ENCODE data around the gene ISX. TPM values are rescaled to one million over a fixed set of nuclear protein-coding genes. Genes with fewer than 3 reads are reported as not detected.
"Not testable (repeated sequence)": the region's sequence is repeated elsewhere in the genome, so short reads cannot be mapped to it uniquely, and the experiment has no call there.

The ISX gene
- total RNA-seq (2014; rRNA removed; shearing (Covaris generic)), result not detected in 2 replicates

GRCh38 chr22:35065796-35066218 is at the start of gene ISX:
ISX (plus strand) TSS chr22:35066158; CDS start chr22:35067088, 930 bp downstream.
- no peak for DNase-seq (ENCODE audit: low spot score)
- in situ Hi-C loops (cut with HindIII; ENCODE audit: low sequenced_read_pairs), result no loop called here

GRCh38 chr22:35016909-35017308 is 49.0 kb upstream of the ISX start:
- in situ Hi-C loops (cut with HindIII; ENCODE audit: low sequenced_read_pairs), result no loop called here
- DNase-seq (ENCODE audit: low spot score), result no peak

- no peak for DNase-seq (ENCODE audit: low spot score)
- in situ Hi-C loops (cut with HindIII; ENCODE audit: low sequenced_read_pairs), result no loop called here
Measured at GRCh38 chr22:35018995-35019394, 47.0 kb upstream of the ISX start.

- in situ Hi-C loops (cut with HindIII; ENCODE audit: low sequenced_read_pairs), result no loop called here
Measured at GRCh38 chr22:35020517-35020916, 45.4 kb upstream of the ISX start.

GRCh38 chr22:35021161-35021560 is 44.8 kb upstream of the ISX start:
- DNase-seq (ENCODE audit: low spot score), result no peak
- in situ Hi-C loops (cut with HindIII; ENCODE audit: low sequenced_read_pairs), result no loop called here

More at GRCh38 chr22:35020517-35020916, 45.4 kb upstream of the ISX start:
- no peak for DNase-seq (ENCODE audit: low spot score)

GRCh38 chr22:35022291-35022690 is 43.7 kb upstream of the ISX start:
- DNase-seq (ENCODE audit: low spot score), result no peak
- in situ Hi-C loops (cut with HindIII; ENCODE audit: low sequenced_read_pairs), result no loop called here

- peak; percentile 17 for DNase-seq (ENCODE audit: low spot score)
- in situ Hi-C loops (cut with HindIII; ENCODE audit: low sequenced_read_pairs), result no loop called here
Measured at GRCh38 chr22:35023692-35024363, 42.1 kb upstream of the ISX start.

GRCh38 chr22:35024364-35024692 is 41.6 kb upstream of the ISX start:
- no peak for DNase-seq (ENCODE audit: low spot score)
- in situ Hi-C loops (cut with HindIII; ENCODE audit: low sequenced_read_pairs), result no loop called here

GRCh38 chr22:35030112-35030511 is 35.8 kb upstream of the ISX start:
- in situ Hi-C loops (cut with HindIII; ENCODE audit: low sequenced_read_pairs), result not testable (repeated sequence)

GRCh38 chr22:35032571-35032970 is 33.4 kb upstream of the ISX start:
- no peak for DNase-seq (ENCODE audit: low spot score)
- in situ Hi-C loops (cut with HindIII; ENCODE audit: low sequenced_read_pairs), result no loop called here

More at GRCh38 chr22:35030112-35030511, 35.8 kb upstream of the ISX start:
- not testable (repeated sequence) for DNase-seq (ENCODE audit: low spot score)

- DNase-seq (ENCODE audit: low spot score), result no peak
- in situ Hi-C loops (cut with HindIII; ENCODE audit: low sequenced_read_pairs), result no loop called here
Measured at GRCh38 chr22:35033635-35034296, 32.2 kb upstream of the ISX start.

GRCh38 chr22:35034963-35035362 is 31.0 kb upstream of the ISX start:
- no peak for DNase-seq (ENCODE audit: low spot score)
- in situ Hi-C loops (cut with HindIII; ENCODE audit: low sequenced_read_pairs), result no loop called here

- DNase-seq (ENCODE audit: low spot score), result no peak
- in situ Hi-C loops (cut with HindIII; ENCODE audit: low sequenced_read_pairs), result no loop called here
Measured at GRCh38 chr22:35037089-35037488, 28.9 kb upstream of the ISX start.

GRCh38 chr22:35039625-35040024 is 26.3 kb upstream of the ISX start:
- in situ Hi-C loops (cut with HindIII; ENCODE audit: low sequenced_read_pairs), result no loop called here
- DNase-seq (ENCODE audit: low spot score), result no peak

- no peak for DNase-seq (ENCODE audit: low spot score)
- in situ Hi-C loops (cut with HindIII; ENCODE audit: low sequenced_read_pairs), result no loop called here
Measured at GRCh38 chr22:35043252-35043933, 22.6 kb upstream of the ISX start.

GRCh38 chr22:35043934-35044319 is 22.0 kb upstream of the ISX start:
- no peak for DNase-seq (ENCODE audit: low spot score)
- in situ Hi-C loops (cut with HindIII; ENCODE audit: low sequenced_read_pairs), result no loop called here

GRCh38 chr22:35044607-35045390 is 21.2 kb upstream of the ISX start:
- DNase-seq (ENCODE audit: low spot score), result no peak
- in situ Hi-C loops (cut with HindIII; ENCODE audit: low sequenced_read_pairs), result no loop called here

GRCh38 chr22:35045451-35045850 is 20.5 kb upstream of the ISX start:
- in situ Hi-C loops (cut with HindIII; ENCODE audit: low sequenced_read_pairs), result no loop called here
- DNase-seq (ENCODE audit: low spot score), result no peak

GRCh38 chr22:35046744-35047462 is 19.1 kb upstream of the ISX start:
- in situ Hi-C loops (cut with HindIII; ENCODE audit: low sequenced_read_pairs), result no loop called here
- DNase-seq (ENCODE audit: low spot score), result no peak

Measured in G401 (cell line).